EL (cell line): ENCODE measurements around the gene RTEL1.

Source experiments
- DNase-seq: peaks from one replicate; pipeline ENCODE4 v3.0.0-alpha.2; 2016

The RTEL1 gene

GRCh38 chr20:63672666-63673065 is 14.6 kb downstream of the RTEL1 start:
- no peak for DNase-seq

DNA sequence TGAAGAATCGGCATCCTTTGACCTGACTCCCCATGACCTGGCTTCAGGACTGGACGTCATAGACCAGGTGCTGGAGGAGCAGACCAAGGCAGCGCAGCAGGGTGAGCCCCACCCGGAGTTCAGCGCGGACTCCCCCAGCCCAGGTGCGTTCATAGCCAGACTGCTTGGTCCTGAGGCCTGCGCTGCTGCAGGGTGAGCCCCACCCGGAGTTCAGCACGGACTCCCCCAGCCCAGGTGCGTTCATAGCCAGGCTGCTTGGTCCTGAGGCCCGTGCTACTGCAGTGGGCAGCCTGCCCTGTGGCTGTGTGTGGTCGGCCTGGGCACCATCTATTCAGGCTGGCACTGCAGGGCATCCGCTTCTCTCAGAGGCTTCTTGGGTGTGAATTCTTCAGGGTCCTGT is 15.8 kb downstream of the RTEL1 start:
- DNase-seq = no peak

DNA sequence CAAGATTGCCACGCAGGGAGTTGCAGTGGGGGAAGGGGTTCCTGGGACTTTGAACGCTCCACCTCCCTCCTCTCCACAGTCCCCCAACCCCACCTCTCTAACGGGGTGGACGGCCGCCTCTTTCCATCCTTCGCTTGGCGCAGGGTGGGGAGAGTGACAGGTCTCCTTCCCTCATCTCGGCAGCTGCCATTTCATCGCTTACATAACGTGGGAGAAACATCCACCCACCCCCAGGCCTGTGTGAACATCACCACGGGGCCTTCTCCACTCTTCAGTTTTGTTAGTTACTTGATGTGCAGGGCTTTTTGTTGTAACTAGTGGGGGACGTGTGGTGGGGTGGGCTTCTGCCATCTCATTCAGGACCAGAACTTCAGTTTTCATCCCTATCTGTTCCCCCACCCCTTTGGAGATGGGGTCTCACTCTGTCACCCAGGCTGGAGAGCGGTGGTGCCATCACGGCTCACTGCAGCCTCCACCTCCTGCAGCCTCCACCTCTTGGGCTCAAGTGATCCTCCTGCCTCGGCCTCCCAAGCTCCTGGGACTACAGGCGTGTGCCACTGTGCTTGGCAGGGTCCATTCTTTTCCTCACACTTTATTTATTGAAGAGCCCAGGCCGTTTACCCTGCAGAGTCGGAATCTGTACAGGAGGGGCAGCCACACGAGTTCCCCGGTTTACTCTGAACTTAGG is 17.7 kb downstream of the RTEL1 start:
- DNase-seq = no peak

- DNase-seq = no peak
These were observed 20.0 kb downstream of the RTEL1 start for GRCh38 chr20:63678071-63678470.

DNA sequence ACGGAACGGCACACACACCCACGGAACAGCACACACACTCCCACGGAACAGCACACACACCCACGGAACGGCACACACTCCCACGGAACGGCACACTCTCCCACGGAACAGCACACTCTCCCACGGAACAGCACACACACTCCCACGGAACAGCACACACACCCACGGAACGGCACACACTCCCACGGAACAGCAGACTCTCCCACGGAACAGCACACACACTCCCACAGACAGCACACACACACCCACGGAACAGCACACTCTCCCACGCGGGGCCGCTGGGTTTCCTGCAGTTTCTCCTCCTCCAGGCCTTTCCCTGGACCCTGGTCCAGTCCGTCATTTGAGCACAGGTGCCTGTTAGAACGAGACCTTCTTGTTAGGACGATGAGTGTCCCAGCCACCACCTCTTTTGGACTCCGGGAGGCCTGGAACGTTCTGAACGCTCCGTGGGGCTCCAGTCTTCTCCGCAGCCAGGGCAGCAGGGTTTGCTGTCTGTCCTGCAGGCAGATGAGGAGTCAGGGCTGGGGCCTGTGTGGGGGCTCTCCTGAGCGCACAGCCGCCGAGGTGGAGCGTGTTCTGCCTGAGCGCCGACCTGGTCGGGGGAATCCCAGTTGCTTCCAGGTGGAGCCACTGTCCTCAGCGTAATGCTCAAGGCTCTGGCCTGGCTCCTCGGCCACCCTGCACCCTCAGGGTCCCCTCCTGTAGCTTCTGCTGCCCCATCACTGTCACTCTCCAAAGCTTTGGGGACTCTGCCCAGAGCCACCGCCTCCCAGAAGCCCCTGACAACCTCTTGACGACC is 20.8 kb downstream of the RTEL1 start:
- no peak for DNase-seq

DNA sequence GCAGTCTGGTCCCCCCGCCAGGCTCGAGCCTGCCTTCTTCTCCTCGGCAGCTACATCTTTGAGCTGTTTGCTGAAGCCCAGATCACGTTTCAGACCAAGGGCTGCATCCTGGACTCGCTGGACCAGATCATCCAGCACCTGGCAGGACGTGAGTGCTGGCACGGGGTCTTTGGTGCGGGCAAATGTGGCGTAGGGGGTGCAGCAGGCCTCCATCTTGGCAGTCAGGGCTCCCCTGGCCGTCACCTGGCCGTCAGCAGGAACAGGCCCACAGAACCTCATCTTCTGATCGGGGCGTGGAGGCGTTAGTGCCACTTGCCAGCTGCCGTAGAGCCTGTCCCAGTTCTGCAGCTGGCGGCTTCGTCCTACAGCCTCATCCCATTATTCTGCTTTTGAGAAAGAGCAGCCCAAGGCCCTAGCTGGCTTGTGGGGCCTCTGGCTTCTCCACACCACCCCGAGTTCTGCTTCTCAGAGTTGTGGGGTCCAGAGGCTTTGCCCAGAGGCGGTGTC is 21.7 kb downstream of the RTEL1 start:
- DNase-seq = no peak

- DNase-seq = no peak
These were observed 22.3 kb downstream of the RTEL1 start for GRCh38 chr20:63680427-63680826.

DNA sequence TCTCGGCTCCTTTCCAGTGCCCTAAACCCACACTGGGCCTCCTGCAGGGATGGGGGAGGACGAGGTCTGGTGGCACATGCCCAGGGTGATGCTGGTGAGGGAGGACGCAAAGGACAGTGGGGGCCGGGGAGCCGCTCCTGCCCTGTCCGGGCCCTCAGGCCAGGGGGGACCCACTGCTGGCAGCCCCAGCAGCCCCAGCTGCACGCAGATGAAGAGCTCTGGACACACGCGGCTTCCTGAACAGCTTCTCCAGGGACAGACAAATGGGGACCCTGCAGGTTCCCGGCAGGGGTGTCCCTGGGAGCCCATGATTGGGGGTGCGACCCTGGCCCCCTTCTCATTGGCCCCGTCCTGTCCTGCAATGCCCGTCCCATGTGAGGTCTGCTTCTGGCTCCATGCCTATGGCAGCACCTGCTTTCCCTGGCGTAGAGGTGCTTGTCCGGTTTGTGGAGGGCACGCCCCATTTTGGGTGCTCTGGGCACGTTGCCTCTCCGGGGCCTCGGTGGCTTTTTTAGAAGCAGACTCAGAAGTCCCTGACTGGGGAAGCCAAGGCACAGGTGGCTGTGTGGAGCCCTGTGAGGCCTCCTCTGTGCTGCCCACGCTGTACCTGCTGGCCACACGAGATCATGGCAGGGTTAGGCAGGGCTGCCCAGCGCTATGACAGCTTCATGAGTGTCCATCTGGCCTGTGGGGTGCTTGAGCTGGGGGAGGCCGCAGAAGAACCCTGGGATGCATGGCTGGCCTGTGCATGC is 22.9 kb downstream of the RTEL1 start:
- DNase-seq = no peak

DNA sequence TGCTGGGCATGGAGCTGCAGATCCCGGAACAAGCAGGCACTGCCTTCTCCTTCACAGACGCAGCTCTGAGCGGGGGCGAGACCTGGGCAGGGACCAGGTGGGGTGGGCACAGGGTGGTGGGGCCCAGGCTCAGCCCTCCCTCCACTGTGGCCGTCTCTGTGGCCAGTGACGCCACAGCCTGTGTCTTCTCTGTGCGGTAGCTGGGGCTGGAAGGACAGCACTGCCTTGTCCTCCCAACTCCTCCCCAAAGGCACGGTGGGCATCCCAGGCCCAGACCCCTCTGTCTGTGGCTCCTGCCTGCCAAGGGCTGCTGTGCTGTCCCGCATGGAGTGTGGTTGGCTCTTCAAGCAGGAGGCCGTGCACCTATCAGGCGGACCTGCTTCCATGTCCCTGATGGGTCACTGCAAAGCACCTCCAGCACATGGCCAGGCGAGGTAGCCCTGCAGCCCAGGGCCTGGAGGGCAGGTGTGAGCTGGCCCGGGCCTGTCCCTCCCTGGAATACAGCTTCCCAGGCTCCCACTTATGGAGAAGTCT is 23.6 kb downstream of the RTEL1 start:
- no peak for DNase-seq

GRCh38 chr20:63682384-63683139 is 24.4 kb downstream of the RTEL1 start:
- peak; percentile 100 for DNase-seq

GRCh38 chr20:63685269-63686026 is 27.3 kb downstream of the RTEL1 start:
- DNase-seq = no peak

DNA sequence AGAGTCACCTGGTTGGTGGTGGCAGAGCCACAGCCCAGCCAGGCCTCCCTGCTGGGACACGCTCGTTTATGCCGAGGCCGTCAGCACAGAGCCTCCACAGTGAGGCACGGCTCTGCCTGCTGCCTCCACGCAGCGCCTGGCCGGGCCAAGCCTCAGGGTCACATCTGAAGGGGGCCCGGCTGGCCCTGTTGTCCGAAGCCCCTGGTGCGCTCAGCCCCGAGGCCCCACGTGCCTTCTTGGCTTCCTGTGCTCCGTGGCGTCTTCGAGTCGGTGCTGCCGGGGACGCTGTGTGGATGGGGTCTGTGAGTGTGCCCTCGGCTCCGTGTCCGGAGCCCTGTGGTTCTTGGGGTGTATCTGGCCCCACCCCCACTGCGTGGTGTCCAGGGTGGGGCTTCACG is 28.0 kb downstream of the RTEL1 start:
- DNase-seq = no peak

GRCh38 chr20:63686492-63687321 is 28.6 kb downstream of the RTEL1 start:
- DNase-seq = peak; percentile 88

GRCh38 chr20:63687419-63688178 is 29.5 kb downstream of the RTEL1 start:
- no peak for DNase-seq

DNA sequence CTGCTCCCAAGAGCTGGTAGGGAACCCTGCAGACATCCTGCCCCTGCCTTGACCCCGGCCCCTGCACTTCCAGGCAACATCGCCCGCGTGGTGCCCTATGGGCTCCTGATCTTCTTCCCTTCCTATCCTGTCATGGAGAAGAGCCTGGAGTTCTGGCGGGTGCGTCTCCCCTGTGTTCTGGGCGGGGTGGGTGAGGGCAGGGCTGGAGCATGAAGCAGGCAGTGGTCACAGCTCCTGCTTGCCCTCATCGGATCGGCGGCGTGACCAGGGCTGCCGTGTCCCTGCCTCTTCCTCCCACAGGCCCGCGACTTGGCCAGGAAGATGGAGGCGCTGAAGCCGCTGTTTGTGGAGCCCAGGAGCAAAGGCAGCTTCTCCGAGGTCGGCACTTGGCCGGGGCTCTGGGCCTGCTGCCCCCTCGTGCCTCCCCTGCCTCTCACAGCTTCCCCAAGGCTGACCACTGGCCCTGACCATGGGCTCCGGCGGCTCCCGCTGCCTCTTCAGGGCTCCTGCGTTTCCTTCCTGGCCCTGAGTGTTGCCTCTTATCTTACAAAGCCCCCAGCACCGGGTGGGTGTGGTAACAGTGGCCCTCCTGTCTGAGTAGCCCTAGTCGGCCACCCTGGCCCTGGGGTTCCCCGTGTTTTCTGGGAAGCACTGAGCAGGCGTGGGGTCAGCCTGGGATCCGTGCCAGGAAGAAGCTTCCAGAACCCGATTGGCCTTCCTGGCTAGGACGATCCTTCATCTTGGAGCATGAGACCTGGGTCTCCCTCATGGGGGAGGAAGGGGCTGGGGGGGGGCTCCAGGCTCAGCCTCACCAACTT is 30.3 kb downstream of the RTEL1 start:
- no peak for DNase-seq

DNA sequence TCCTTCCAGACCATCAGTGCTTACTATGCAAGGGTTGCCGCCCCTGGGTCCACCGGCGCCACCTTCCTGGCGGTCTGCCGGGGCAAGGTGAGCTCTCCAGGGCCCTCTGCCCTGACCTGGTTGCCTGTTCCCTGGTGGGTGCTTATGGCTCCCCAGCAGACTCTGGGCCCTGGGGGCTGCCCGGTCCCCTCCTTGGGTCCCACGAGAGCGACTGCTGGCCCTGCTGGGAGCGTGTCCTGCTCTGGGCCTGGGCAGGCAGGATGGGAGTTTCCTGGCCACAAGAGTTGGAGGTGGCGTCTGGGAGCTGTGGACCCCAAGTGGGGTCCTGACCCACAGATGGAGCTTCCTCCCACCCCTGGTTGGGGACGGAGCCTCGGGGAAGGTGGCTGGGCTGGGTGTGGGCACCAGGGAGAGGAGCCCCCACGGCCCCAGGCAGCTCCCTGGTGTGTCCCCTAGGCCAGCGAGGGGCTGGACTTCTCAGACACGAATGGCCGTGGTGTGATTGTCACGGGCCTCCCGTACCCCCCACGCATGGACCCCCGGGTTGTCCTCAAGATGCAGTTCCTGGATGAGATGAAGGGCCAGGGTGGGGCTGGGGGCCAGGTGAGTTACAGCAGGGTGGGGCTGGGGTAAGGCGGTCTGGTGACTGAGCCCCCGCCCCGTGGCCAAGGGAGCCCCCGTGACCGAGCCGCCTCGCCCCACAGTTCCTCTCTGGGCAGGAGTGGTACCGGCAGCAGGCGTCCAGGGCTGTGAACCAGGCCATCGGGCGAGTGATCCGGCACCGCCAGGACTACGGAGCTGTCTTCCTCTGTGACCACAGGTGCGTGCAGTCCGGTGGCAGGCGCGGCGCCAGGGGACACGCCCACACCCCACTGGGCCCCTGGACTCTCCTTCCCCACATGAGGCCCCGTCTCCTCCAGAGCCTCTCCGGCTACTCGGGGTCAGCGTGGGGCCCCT is 31.2 kb downstream of the RTEL1 start:
- no peak for DNase-seq

DNA sequence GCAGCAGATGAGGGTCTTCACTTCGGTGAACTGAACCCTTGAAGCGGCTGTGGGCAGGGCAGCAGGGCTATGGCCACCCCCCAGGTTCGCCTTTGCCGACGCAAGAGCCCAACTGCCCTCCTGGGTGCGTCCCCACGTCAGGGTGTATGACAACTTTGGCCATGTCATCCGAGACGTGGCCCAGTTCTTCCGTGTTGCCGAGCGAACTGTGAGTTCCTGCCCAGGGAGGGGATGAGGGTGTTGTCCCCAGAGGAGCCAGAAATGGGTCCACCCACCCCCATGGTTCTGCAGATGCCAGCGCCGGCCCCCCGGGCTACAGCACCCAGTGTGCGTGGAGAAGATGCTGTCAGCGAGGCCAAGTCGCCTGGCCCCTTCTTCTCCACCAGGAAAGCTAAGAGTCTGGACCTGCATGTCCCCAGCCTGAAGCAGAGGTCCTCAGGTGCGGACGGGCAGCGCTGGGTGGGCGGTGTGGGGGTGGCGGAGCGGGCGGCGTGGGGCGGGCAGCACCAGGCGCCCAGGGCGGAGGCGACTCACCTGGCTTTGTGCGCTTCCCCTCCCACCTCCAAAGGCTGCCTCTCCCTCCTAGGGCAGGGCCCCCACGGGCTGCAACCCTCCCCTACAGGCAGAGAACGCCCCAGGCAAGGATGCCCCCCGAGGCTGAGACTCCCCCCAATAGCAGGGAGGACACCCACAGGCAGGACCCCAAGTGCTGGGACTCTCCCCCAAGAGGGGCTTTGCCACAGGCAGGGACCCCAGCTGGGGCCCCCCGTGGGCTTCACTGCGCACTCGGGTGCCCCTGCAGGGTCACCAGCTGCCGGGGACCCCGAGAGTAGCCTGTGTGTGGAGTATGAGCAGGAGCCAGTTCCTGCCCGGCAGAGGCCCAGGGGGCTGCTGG is 32.1 kb downstream of the RTEL1 start:
- no peak for DNase-seq
